ENCODE measurements around the gene MGAT5.

MGAT5 gene

GRCh38 chr2:134491771-134492441 lies 238.0 kb downstream of the MGAT5 start:
- no peak overlapping the region for H3K27ac ChIP-seq (ENCODE audit: low read depth, low read length)
- H3K27me3 ChIP-seq (ENCODE audit: control insufficient read depth, insufficient read depth, low read length), result no peaks in the 10 kb centered on the region; the same call in 1 of the 2 replicates
- H3K9me3 ChIP-seq (ENCODE audit: control insufficient read depth, insufficient read depth, low read depth, low read length), result no peaks in the 10 kb centered on the region
- no peak overlapping the region for H3K4me3 ChIP-seq (ENCODE audit: low read depth, low read length)
- H3K4me1 ChIP-seq (ENCODE audit: control insufficient read depth, insufficient read depth, low read length), result no peaks in the 10 kb centered on the region
- no peaks in the 10 kb centered on the region for H3K36me3 ChIP-seq (ENCODE audit: control insufficient read depth, insufficient read depth, low read length)
- H3K9ac ChIP-seq (ENCODE audit: low read length), result no peak overlapping the region

- Histone ChIP-seq H3K4me3 (ENCODE audit: low read depth, low read length) (no peak overlapping the region), H3K4me1 (ENCODE audit: control insufficient read depth, insufficient read depth, low read length) (no peaks in the 10 kb centered on the region), H3K9me3 (ENCODE audit: control insufficient read depth, insufficient read depth, low read depth, low read length) (no peaks in the 10 kb centered on the region), H3K27ac (ENCODE audit: low read depth, low read length) (no peak overlapping the region), H3K9ac (ENCODE audit: low read length) (no peak overlapping the region), H3K27me3 (ENCODE audit: control insufficient read depth, insufficient read depth, low read length) (no peaks in the 10 kb centered on the region; the same call in 1 of the 2 replicates), H3K36me3 (ENCODE audit: control insufficient read depth, insufficient read depth, low read length) (no peaks in the 10 kb centered on the region)
Measured at GRCh38 chr2:134493797-134494196, 239.9 kb downstream of the MGAT5 start.

GRCh38 chr2:134498654-134499053 lies 244.8 kb downstream of the MGAT5 start:
- H3K27me3 ChIP-seq (ENCODE audit: control insufficient read depth, insufficient read depth, low read length), result no peaks in the 10 kb centered on the region
- H3K9me3 ChIP-seq (ENCODE audit: control insufficient read depth, insufficient read depth, low read depth, low read length), result no peaks in the 10 kb centered on the region
- no peak overlapping the region for H3K4me3 ChIP-seq (ENCODE audit: low read depth, low read length)
- H3K27ac ChIP-seq (ENCODE audit: low read depth, low read length), result no peak overlapping the region
- H3K9ac ChIP-seq (ENCODE audit: low read length), result no peak overlapping the region
- H3K36me3 ChIP-seq (ENCODE audit: control insufficient read depth, insufficient read depth, low read length), result no peaks in the 10 kb centered on the region
- H3K4me1 ChIP-seq (ENCODE audit: control insufficient read depth, insufficient read depth, low read length), result no peaks in the 10 kb centered on the region

- Histone ChIP-seq H3K4me3 (ENCODE audit: low read depth, low read length) (no peak overlapping the region), H3K36me3 (ENCODE audit: control insufficient read depth, insufficient read depth, low read length) (no peaks in the 10 kb centered on the region), H3K4me1 (ENCODE audit: control insufficient read depth, insufficient read depth, low read length) (no peaks in the 10 kb centered on the region), H3K9ac (ENCODE audit: low read length) (no peak overlapping the region), H3K9me3 (ENCODE audit: control insufficient read depth, insufficient read depth, low read depth, low read length) (no peaks in the 10 kb centered on the region), H3K27ac (ENCODE audit: low read depth, low read length) (no peak overlapping the region), H3K27me3 (ENCODE audit: control insufficient read depth, insufficient read depth, low read length) (no peaks in the 10 kb centered on the region)
Measured at GRCh38 chr2:134499307-134499926, 245.5 kb downstream of the MGAT5 start.

- Histone ChIP-seq H3K27ac (ENCODE audit: low read depth, low read length) (no peak overlapping the region), H3K36me3 (ENCODE audit: control insufficient read depth, insufficient read depth, low read length) (no peaks in the 10 kb centered on the region), H3K9me3 (ENCODE audit: control insufficient read depth, insufficient read depth, low read depth, low read length) (no peaks in the 10 kb centered on the region), H3K27me3 (ENCODE audit: control insufficient read depth, insufficient read depth, low read length) (no peaks in the 10 kb centered on the region), H3K9ac (ENCODE audit: low read length) (no peak overlapping the region), H3K4me3 (ENCODE audit: low read depth, low read length) (no peak overlapping the region), H3K4me1 (ENCODE audit: control insufficient read depth, insufficient read depth, low read length) (no peaks in the 10 kb centered on the region; the same call in 1 of the 2 replicates)
Measured at GRCh38 chr2:134500211-134500935, 246.5 kb downstream of the MGAT5 start.

GRCh38 chr2:134501476-134502091 lies 247.7 kb downstream of the MGAT5 start:
- Histone ChIP-seq H3K9me3 (ENCODE audit: control insufficient read depth, insufficient read depth, low read depth, low read length) (no peaks in the 10 kb centered on the region), H3K36me3 (ENCODE audit: control insufficient read depth, insufficient read depth, low read length) (no peaks in the 10 kb centered on the region), H3K27me3 (ENCODE audit: control insufficient read depth, insufficient read depth, low read length) (no peaks in the 10 kb centered on the region), H3K9ac (ENCODE audit: low read length) (no peak overlapping the region), H3K4me1 (ENCODE audit: control insufficient read depth, insufficient read depth, low read length) (no peaks in the 10 kb centered on the region; the same call in 1 of the 2 replicates), H3K27ac (ENCODE audit: low read depth, low read length) (no peak overlapping the region), H3K4me3 (ENCODE audit: low read depth, low read length) (no peak overlapping the region)

- H3K27ac ChIP-seq (ENCODE audit: low read depth, low read length), result no peak overlapping the region
- H3K9ac ChIP-seq (ENCODE audit: low read length), result no peak overlapping the region
- no peak overlapping the region for H3K4me3 ChIP-seq (ENCODE audit: low read depth, low read length)
Measured at GRCh38 chr2:134502104-134502503, 248.2 kb downstream of the MGAT5 start.

More at GRCh38 chr2:134502104-134502503, 248.2 kb downstream of the MGAT5 start:
- Histone ChIP-seq H3K9me3 (ENCODE audit: control insufficient read depth, insufficient read depth, low read depth, low read length) (no peaks in the 10 kb centered on the region), H3K36me3 (ENCODE audit: control insufficient read depth, insufficient read depth, low read length) (no peaks in the 10 kb centered on the region), H3K4me1 (ENCODE audit: control insufficient read depth, insufficient read depth, low read length) (no peaks in the 10 kb centered on the region; the same call in 1 of the 2 replicates), H3K27me3 (ENCODE audit: control insufficient read depth, insufficient read depth, low read length) (no peaks in the 10 kb centered on the region)
